NCI-H1436 (cell line): ENCODE measurements around the gene DHDDS.
"Not testable (repeated sequence)": the region's sequence is repeated elsewhere in the genome, so short reads cannot be mapped to it uniquely, and the experiment has no call there.

Experiments
- DNase-seq: peaks from one replicate; lab custom pipeline; 2025; lab: John Stamatoyannopoulos, UW

Gene DHDDS

GRCh38 chr1:26475989-26476388 is 43.9 kb downstream of the DHDDS start:
- DNase-seq: no peak

- no peak for DNase-seq
These were observed 44.8 kb downstream of the DHDDS start for GRCh38 chr1:26476958-26477357.

GRCh38 chr1:26477446-26478152 is 45.5 kb downstream of the DHDDS start:
- DNase-seq: no peak

GRCh38 chr1:26478159-26478558 is 46.0 kb downstream of the DHDDS start:
- DNase-seq: no peak

- DNase-seq: no peak
These were observed 46.9 kb downstream of the DHDDS start for GRCh38 chr1:26478988-26479387.

GRCh38 chr1:26482921-26483320 is 50.8 kb downstream of the DHDDS start:
- DNase-seq: no peak

GRCh38 chr1:26483980-26484379 is 51.9 kb downstream of the DHDDS start:
- DNase-seq: no peak

- no peak for DNase-seq
These were observed 58.0 kb downstream of the DHDDS start for GRCh38 chr1:26490155-26490554.

- DNase-seq: no peak
These were observed 61.1 kb downstream of the DHDDS start for GRCh38 chr1:26493267-26493666.

GRCh38 chr1:26493938-26494337 is 61.8 kb downstream of the DHDDS start:
- no peak for DNase-seq

GRCh38 chr1:26496861-26497260 is 64.7 kb downstream of the DHDDS start:
- DNase-seq: no peak

GRCh38 chr1:26498894-26499293 is 66.8 kb downstream of the DHDDS start:
- DNase-seq: no peak

- DNase-seq: peak; percentile 83
These were observed 68.5 kb downstream of the DHDDS start for GRCh38 chr1:26500488-26501175.

- not testable (repeated sequence) for DNase-seq
These were observed 78.6 kb downstream of the DHDDS start for GRCh38 chr1:26510711-26511110.

- DNase-seq: not testable (repeated sequence)
These were observed 83.7 kb downstream of the DHDDS start for GRCh38 chr1:26515836-26516235.

- DNase-seq: no peak
These were observed 85.1 kb downstream of the DHDDS start for GRCh38 chr1:26516987-26517765.

- no peak for DNase-seq
These were observed 85.6 kb downstream of the DHDDS start for GRCh38 chr1:26517766-26518049.

GRCh38 chr1:26518355-26518754 is 86.2 kb downstream of the DHDDS start:
- no peak for DNase-seq

- DNase-seq: no peak
These were observed 88.2 kb downstream of the DHDDS start for GRCh38 chr1:26520339-26520738.
